ENCODE measurements around the gene MEGF10.

DNA sequence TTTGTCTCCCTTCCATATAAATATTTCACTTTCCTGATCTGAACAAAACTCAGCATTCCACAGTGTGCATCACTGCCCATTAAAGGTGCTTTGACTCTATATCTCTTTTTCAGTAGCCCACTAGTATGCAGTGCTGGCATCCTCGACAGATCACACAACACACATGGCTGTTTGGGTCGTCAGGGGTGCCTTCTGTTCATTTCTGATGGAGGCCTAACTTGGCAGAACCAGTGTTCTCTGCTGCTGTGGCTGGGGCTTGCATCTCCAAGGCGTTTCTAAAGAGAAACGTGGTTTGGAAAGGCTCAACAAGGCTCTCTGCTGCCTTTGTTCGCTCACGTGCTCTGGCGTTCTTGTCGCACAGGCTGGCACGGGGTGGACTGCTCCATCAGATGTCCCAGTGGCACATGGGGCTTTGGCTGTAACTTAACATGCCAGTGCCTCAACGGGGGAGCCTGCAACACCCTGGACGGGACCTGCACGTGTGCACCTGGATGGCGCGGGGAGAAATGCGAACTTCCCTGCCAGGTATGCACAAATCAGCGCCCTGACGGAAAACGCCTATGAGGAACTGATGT, 129.2 kb downstream of the MEGF10 start:
- TF ChIP-seq, protein P1, sequence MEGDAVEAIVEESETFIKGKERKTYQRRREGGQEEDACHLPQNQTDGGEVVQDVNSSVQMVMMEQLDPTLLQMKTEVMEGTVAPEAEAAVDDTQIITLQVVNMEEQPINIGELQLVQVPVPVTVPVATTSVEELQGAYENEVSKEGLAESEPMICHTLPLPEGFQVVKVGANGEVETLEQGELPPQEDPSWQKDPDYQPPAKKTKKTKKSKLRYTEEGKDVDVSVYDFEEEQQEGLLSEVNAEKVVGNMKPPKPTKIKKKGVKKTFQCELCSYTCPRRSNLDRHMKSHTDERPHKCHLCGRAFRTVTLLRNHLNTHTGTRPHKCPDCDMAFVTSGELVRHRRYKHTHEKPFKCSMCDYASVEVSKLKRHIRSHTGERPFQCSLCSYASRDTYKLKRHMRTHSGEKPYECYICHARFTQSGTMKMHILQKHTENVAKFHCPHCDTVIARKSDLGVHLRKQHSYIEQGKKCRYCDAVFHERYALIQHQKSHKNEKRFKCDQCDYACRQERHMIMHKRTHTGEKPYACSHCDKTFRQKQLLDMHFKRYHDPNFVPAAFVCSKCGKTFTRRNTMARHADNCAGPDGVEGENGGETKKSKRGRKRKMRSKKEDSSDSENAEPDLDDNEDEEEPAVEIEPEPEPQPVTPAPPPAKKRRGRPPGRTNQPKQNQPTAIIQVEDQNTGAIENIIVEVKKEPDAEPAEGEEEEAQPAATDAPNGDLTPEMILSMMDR (IDR thresholded peaks at IDR 0.05) = no peak
- no peak for TF ChIP-seq POLR2AphosphoS5 (IDR thresholded peaks at IDR 0.05)
